ENCODE results near the gene IGLL1.

The IGLL1 gene

DNA sequence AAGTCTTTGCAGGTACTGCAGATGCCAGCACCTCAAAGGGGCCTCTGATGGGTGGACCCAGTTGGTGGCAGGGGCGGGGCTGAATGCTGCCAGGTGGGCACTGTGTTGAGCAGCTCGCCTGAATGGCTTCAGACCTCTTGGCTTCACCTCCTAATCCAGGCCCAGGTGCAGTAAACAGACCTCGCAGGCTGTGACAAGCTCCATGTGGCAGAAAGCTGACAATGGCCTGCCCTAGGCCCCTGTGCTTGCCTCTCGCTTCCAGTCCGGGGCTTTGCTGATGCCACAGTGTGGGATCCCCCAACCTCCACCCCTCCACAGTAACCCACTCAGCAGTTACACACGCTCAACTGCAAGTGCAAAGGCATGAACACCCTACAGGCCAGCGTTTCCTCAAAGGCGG lies 9.4 kb downstream of the IGLL1 start:
- Histone ChIP-seq H3K4me3 (ENCODE audit: insufficient read depth, low read length, poor library complexity, severe bottlenecking) (no peak overlapping the region), H3K9ac (ENCODE audit: low read length) (no peak overlapping the region), H3K79me2 (ENCODE audit: insufficient read depth, low read length) (no peaks in the 10 kb centered on the region), H3K27ac (ENCODE audit: low read depth, low read length) (no peak overlapping the region), H3K4me2 (ENCODE audit: low read depth, low read length, poor library complexity, severe bottlenecking) (no peak overlapping the region), H3K36me3 (ENCODE audit: low read length) (no peaks in the 10 kb centered on the region), H3F3A (ENCODE audit: insufficient read depth) (no peaks in the 10 kb centered on the region), H3K9me3 (ENCODE audit: insufficient read depth, low read length) (no peaks in the 10 kb centered on the region), H3K9me2 (replicated peaks; ENCODE audit: insufficient read depth, low read length) (no peaks in the 10 kb centered on the region), H4K20me1 (ENCODE audit: low read depth, low read length) (no peaks in the 10 kb centered on the region), H3K27me3 (ENCODE audit: low read length) (no peaks in the 10 kb centered on the region), H2AFZ (ENCODE audit: low read depth, low read length, severe bottlenecking) (no peak overlapping the region)
- no peak for TF ChIP-seq CTCF (IDR thresholded peaks at IDR 0.05; ENCODE audit: insufficient read depth, low read length, poor library complexity, severe bottlenecking)
- TF ChIP-seq EZH2phosphoT487 (conservative IDR thresholded peaks at IDR 0.05; ENCODE audit: low read length): no peak

DNA sequence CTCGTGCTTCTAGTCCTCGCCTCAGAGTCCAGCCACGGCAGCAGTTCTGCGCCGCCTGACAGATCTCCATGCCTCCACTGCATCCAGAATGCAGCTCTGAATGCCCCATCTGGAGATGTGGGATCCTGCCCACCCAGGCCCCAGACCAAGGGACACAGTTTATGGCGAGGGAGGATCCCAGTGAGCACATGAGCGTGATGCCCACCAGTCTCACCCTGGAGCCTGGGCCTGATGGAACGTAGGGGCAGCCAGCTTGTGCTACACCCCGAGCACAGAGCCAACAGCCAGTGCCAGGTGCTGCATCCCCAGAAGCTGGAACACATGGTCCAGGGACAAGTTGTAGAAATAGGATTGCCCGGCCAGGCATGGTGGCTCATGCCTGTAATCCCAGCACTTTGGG lies 10.4 kb downstream of the IGLL1 start:
- no peak overlapping the region for H3K4me2 ChIP-seq (ENCODE audit: low read depth, low read length, poor library complexity, severe bottlenecking)
- H3K9me3 ChIP-seq (ENCODE audit: insufficient read depth, low read length): no peaks in the 10 kb centered on the region
- H3K9ac ChIP-seq (ENCODE audit: low read length): no peak overlapping the region
- no peaks in the 10 kb centered on the region for H3K79me2 ChIP-seq (ENCODE audit: insufficient read depth, low read length)
- H3K27me3 ChIP-seq (ENCODE audit: low read length): no peaks in the 10 kb centered on the region
- H3K36me3 ChIP-seq (ENCODE audit: low read length): no peaks in the 10 kb centered on the region
- H3F3A ChIP-seq (ENCODE audit: insufficient read depth): no peaks in the 10 kb centered on the region
- H3K4me3 ChIP-seq (ENCODE audit: insufficient read depth, low read length, poor library complexity, severe bottlenecking): no peak overlapping the region
- H4K20me1 ChIP-seq (ENCODE audit: low read depth, low read length): no peaks in the 10 kb centered on the region
- H2AFZ ChIP-seq (ENCODE audit: low read depth, low read length, severe bottlenecking): no peak overlapping the region
- no peaks in the 10 kb centered on the region for H3K9me2 ChIP-seq (replicated peaks; ENCODE audit: insufficient read depth, low read length)
- TF ChIP-seq EZH2phosphoT487 (conservative IDR thresholded peaks at IDR 0.05; ENCODE audit: low read length) (no peak), CTCF (IDR thresholded peaks at IDR 0.05; ENCODE audit: insufficient read depth, low read length, poor library complexity, severe bottlenecking) (no peak)
- no peak overlapping the region for H3K27ac ChIP-seq (ENCODE audit: low read depth, low read length)

GRCh38 chr22:23569291-23569690 lies 10.8 kb downstream of the IGLL1 start:
- TF ChIP-seq EZH2phosphoT487 (conservative IDR thresholded peaks at IDR 0.05; ENCODE audit: low read length) (no peak), CTCF (IDR thresholded peaks at IDR 0.05; ENCODE audit: insufficient read depth, low read length, poor library complexity, severe bottlenecking) (no peak)
- no peak overlapping the region for H3K27ac ChIP-seq (ENCODE audit: low read depth, low read length)
- no peak overlapping the region for H3K4me2 ChIP-seq (ENCODE audit: low read depth, low read length, poor library complexity, severe bottlenecking)

More at GRCh38 chr22:23569291-23569690, 10.8 kb downstream of the IGLL1 start:
- H3K36me3 ChIP-seq (ENCODE audit: low read length): no peaks in the 10 kb centered on the region
- no peaks in the 10 kb centered on the region for H4K20me1 ChIP-seq (ENCODE audit: low read depth, low read length)
- no peak overlapping the region for H3K9ac ChIP-seq (ENCODE audit: low read length)
- no peak overlapping the region for H2AFZ ChIP-seq (ENCODE audit: low read depth, low read length, severe bottlenecking)
- no peak overlapping the region for H3K4me3 ChIP-seq (ENCODE audit: insufficient read depth, low read length, poor library complexity, severe bottlenecking)
- H3F3A ChIP-seq (ENCODE audit: insufficient read depth): no peaks in the 10 kb centered on the region
- no peaks in the 10 kb centered on the region for H3K79me2 ChIP-seq (ENCODE audit: insufficient read depth, low read length)
- no peaks in the 10 kb centered on the region for H3K9me3 ChIP-seq (ENCODE audit: insufficient read depth, low read length)
- H3K27me3 ChIP-seq (ENCODE audit: low read length): no peaks in the 10 kb centered on the region
- no peaks in the 10 kb centered on the region for H3K9me2 ChIP-seq (replicated peaks; ENCODE audit: insufficient read depth, low read length)
